HEK293 (cell line): ENCODE measurements around the gene PCCA.

Experiments used
- GLI4 ChIP-seq: fragments of 450-650 bp; formaldehyde crosslinking; IDR thresholded peaks from 2 replicates; pipeline ENCODE4 v1.5.1; 2016; ENCODE audit warnings: missing biosample characterization, missing genetic modification characterization
- YY1 ChIP-seq: fragments of 450-650 bp; formaldehyde crosslinking; IDR thresholded peaks from 2 replicates; pipeline ENCODE4 v1.5.1; 2018; ENCODE audit warnings: missing biosample characterization, missing genetic modification characterization
- ZFP3 ChIP-seq: fragments of 450-650 bp; formaldehyde crosslinking; IDR thresholded peaks from 2 replicates; pipeline ENCODE4 v1.5.1; 2016; ENCODE audit warnings: low read depth, missing biosample characterization, missing genetic modification characterization
- ZNF10 ChIP-seq: fragments of 450-650 bp; formaldehyde crosslinking; IDR thresholded peaks from 2 replicates; pipeline ENCODE4 v1.5.1; 2017; ENCODE audit warnings: missing biosample characterization, missing genetic modification characterization
- ZNF133 ChIP-seq: fragments of 450-650 bp; formaldehyde crosslinking; IDR thresholded peaks from 2 replicates; pipeline ENCODE4 v1.5.1; 2016; ENCODE audit warnings: missing biosample characterization, missing genetic modification characterization
- ZNF747 ChIP-seq: fragments of 450-650 bp; formaldehyde crosslinking; IDR thresholded peaks from 2 replicates; pipeline ENCODE4 v1.5.1; 2016; ENCODE audit warnings: missing biosample characterization, missing genetic modification characterization
- TF ChIP-seq, protein P1 (sequence below): fragments of 450-650 bp; formaldehyde crosslinking; IDR thresholded peaks from 2 replicates; pipeline ENCODE4 v1.5.1; 2016; ENCODE audit warnings: missing biosample characterization, missing genetic modification characterization
- TF ChIP-seq, protein P2 (sequence below): fragments of 450-650 bp; formaldehyde crosslinking; IDR thresholded peaks from 2 replicates; pipeline ENCODE4 v1.5.1; 2016; ENCODE audit warnings: missing biosample characterization, missing genetic modification characterization
- TF ChIP-seq, protein P3 (sequence below): fragments of 450-650 bp; formaldehyde crosslinking; IDR thresholded peaks from 2 replicates; pipeline ENCODE4 v1.5.1; 2016; ENCODE audit warnings: missing biosample characterization, missing genetic modification characterization, borderline replicate concordance

DNA sequence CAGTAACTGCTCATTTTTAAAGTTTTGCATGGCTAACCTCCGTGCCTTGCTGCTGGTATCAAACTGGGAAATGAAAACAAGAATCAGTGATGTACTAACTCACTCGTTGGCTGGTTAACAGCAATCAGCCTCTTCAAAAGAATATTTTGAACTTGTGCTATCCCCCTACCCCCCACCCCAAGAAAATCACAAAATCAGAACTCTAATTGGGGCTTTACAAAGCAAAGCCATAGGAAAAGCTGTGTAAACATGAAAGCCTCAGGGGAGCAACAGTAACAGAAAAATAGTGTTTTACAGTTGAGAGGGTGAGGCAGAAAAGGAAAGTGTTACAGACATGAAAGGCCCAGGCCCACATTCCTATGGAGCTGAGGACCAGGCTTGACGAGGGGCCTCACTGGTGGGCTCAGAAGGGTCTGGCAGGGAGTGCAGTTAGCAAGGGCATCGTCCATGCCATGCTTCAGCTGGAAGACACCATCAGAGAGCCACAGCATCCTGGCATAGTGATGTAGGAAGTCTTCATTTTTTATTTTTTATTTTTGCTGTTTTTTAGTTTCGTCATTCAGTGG, 217.6 kb downstream of the PCCA start:
- TF ChIP-seq, protein P1, sequence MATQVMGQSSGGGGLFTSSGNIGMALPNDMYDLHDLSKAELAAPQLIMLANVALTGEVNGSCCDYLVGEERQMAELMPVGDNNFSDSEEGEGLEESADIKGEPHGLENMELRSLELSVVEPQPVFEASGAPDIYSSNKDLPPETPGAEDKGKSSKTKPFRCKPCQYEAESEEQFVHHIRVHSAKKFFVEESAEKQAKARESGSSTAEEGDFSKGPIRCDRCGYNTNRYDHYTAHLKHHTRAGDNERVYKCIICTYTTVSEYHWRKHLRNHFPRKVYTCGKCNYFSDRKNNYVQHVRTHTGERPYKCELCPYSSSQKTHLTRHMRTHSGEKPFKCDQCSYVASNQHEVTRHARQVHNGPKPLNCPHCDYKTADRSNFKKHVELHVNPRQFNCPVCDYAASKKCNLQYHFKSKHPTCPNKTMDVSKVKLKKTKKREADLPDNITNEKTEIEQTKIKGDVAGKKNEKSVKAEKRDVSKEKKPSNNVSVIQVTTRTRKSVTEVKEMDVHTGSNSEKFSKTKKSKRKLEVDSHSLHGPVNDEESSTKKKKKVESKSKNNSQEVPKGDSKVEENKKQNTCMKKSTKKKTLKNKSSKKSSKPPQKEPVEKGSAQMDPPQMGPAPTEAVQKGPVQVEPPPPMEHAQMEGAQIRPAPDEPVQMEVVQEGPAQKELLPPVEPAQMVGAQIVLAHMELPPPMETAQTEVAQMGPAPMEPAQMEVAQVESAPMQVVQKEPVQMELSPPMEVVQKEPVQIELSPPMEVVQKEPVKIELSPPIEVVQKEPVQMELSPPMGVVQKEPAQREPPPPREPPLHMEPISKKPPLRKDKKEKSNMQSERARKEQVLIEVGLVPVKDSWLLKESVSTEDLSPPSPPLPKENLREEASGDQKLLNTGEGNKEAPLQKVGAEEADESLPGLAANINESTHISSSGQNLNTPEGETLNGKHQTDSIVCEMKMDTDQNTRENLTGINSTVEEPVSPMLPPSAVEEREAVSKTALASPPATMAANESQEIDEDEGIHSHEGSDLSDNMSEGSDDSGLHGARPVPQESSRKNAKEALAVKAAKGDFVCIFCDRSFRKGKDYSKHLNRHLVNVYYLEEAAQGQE (tag by site-specific recombination), result no peak
- TF ChIP-seq ZNF133 (tag by site-specific recombination) (no peak), ZNF747 (tag by site-specific recombination) (no peak), GLI4 (tag by site-specific recombination) (no peak), YY1 (tag by site-specific recombination) (no peak), ZFP3 (tag by site-specific recombination) (no peak), ZNF10 (tag by site-specific recombination) (no peak)
- TF ChIP-seq, protein P2, sequence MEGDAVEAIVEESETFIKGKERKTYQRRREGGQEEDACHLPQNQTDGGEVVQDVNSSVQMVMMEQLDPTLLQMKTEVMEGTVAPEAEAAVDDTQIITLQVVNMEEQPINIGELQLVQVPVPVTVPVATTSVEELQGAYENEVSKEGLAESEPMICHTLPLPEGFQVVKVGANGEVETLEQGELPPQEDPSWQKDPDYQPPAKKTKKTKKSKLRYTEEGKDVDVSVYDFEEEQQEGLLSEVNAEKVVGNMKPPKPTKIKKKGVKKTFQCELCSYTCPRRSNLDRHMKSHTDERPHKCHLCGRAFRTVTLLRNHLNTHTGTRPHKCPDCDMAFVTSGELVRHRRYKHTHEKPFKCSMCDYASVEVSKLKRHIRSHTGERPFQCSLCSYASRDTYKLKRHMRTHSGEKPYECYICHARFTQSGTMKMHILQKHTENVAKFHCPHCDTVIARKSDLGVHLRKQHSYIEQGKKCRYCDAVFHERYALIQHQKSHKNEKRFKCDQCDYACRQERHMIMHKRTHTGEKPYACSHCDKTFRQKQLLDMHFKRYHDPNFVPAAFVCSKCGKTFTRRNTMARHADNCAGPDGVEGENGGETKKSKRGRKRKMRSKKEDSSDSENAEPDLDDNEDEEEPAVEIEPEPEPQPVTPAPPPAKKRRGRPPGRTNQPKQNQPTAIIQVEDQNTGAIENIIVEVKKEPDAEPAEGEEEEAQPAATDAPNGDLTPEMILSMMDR (tag by site-specific recombination), result no peak
- TF ChIP-seq, protein P3, sequence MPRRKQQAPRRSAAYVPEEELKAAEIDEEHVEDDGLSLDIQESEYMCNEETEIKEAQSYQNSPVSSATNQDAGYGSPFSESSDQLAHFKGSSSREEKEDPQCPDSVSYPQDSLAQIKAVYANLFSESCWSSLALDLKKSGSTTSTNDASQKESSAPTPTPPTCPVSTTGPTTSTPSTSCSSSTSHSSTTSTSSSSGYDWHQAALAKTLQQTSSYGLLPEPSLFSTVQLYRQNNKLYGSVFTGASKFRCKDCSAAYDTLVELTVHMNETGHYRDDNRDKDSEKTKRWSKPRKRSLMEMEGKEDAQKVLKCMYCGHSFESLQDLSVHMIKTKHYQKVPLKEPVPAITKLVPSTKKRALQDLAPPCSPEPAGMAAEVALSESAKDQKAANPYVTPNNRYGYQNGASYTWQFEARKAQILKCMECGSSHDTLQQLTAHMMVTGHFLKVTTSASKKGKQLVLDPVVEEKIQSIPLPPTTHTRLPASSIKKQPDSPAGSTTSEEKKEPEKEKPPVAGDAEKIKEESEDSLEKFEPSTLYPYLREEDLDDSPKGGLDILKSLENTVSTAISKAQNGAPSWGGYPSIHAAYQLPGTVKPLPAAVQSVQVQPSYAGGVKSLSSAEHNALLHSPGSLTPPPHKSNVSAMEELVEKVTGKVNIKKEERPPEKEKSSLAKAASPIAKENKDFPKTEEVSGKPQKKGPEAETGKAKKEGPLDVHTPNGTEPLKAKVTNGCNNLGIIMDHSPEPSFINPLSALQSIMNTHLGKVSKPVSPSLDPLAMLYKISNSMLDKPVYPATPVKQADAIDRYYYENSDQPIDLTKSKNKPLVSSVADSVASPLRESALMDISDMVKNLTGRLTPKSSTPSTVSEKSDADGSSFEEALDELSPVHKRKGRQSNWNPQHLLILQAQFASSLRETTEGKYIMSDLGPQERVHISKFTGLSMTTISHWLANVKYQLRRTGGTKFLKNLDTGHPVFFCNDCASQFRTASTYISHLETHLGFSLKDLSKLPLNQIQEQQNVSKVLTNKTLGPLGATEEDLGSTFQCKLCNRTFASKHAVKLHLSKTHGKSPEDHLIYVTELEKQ (tag by site-specific recombination), result no peak
